Right lobe of liver (tissue), 6 donors: Measurements from ENCODE around the gene COL16A1. TPM values are rescaled to one million over a fixed set of nuclear protein-coding genes. Genes with fewer than 3 reads are reported as not detected.

Experiments used
- ATAC-seq, 4 donors: fragments of 200-7000 bp; cut with Tn5 transposase; one replicate each; pipeline ENCODE4 v1.9.1; 2020; ENCODE audit warnings: mild to moderate bottlenecking in 4 of 4, moderate library complexity in 4 of 4
- DNase-seq, 3 donors: peaks; one replicate each; pipeline ENCODE4 v3.0.0-alpha.2; 2020
- H3K27ac ChIP-seq, 3 donors: fragments of 200-600 bp; one replicate each; pipeline ENCODE4 v1.8.0; 2022
- H3K27me3 ChIP-seq, 2 donors: fragments of 200-600 bp; one replicate each; pipeline ENCODE4 v1.8.0; 2022
- H3K36me3 ChIP-seq, 4 donors: fragments of 200-600 bp; sonication (generic) in 1 of 4; one replicate each; pipeline versions ENCODE4 v1.5.1 to v1.8.0; 2017 to 2022; ENCODE audit warnings: control low read depth in 1 of 4
- H3K4me1 ChIP-seq, 4 donors: fragments of 200-600 bp; sonication (generic) in 1 of 4; one replicate each; pipeline versions ENCODE4 v1.5.1 to v1.8.0; 2017 to 2022; ENCODE audit warnings: control low read depth in 1 of 4
- H3K4me3 ChIP-seq, 3 donors: fragments of 200-600 bp; one replicate each; pipeline ENCODE4 v1.8.0; 2022
- H3K9me3 ChIP-seq, 4 donors: fragments of 200-600 bp; sonication (generic) in 1 of 4; one replicate each; pipeline versions ENCODE4 v1.5.1 to v1.8.0; 2017 to 2022; ENCODE audit warnings: control low read depth in 1 of 4
- CTCF ChIP-seq, 4 donors: fragments of 200-600 bp in 3 of 4; fragments of 450-650 bp in 1 of 4; IDR thresholded peaks; one replicate each; pipeline versions ENCODE4 v1.5.1 to v1.8.0; 2016 to 2022; ENCODE audit warnings: antibody characterized with exemption in 4 of 4, mild to moderate bottlenecking in 2 of 4
- POLR2A ChIP-seq: fragments of 450-650 bp; IDR thresholded peaks from one replicate; pipeline ENCODE4 v1.6.1; 2017; ENCODE audit warnings: antibody characterized with exemption, mild to moderate bottlenecking
- WGBS: methylation state at CpG from one replicate; pipeline ENCODE4 v1.1.6; 2018; ENCODE audit warnings: low coverage, low lambda C conversion rate; ENCODE audit not compliant: insufficient coverage; ENCODE audit errors: missing lambda C conversion rate; 5-methylcytosine and 5-hydroxymethylcytosine counted together
- intact Hi-C, 2 donors: fragments of 100-400 bp; cut with DNase I; formaldehyde crosslinking; loops; one replicate each; pipeline versions ENCODE4 v1.11.2 to v1.14.1; 2022
- total RNA-seq, 6 experiments: library from RNA; depleted of rRNA in 2 of 6; stranded (reverse); fragments of >200 nt in 2 of 6; fragmentation: NEBNext Ultra II Directional in 3 of 6; extraction: Animal tissue kit (Norgen Biotek cat#: 25700) in 3 of 6; gene quantifications; one replicate each; pipeline versions ENCODE4 v1.1.0 to v1.2.4, GENCODE V29; 2016 to 2023
- donor health status: DM: no; HTN: yes; CAD: no.
- donor health status: DM: no; HTN: no; CAD: no.
- donor health status: DM: no; HTN: no; CAD: no.
- donor health status: DM: no; HTN: yes; CAD: no.
- donor health status: DM: no; HTN: yes; CAD: no.

COL16A1 gene
- total RNA-seq, 6 experiments from 2014 or later, result 0.73 to 3.5 (median 1.9) TPM

GRCh38 chr1:31714442-31715086 is 10.7 kb upstream of the COL16A1 start:
- intact Hi-C loops, result loop anchor here in 1 of 2 donors (10.0 kb wide), 1 partner anchor 50 kb away; no protein-coding TSS in a partner anchor

GRCh38 chr1:31712630-31713029 is 8.8 kb upstream of the COL16A1 start:
- intact Hi-C loops, result loop anchor here in 1 of 2 donors (10.0 kb wide), 1 partner anchor 48 kb away; no protein-coding TSS in a partner anchor
- no peaks in the 10 kb centered on the region for H3K36me3 ChIP-seq
- no peaks in the 10 kb centered on the region for H3K9me3 ChIP-seq
- peaks cover 0 to 8% (median 2%) of the 10 kb centered on the region in 4 donors for H3K4me1 ChIP-seq
- no peak for TF ChIP-seq POLR2A
- no peak for TF ChIP-seq CTCF (IDR thresholded peaks at IDR 0.05)
- DNase-seq, result no peak
- ATAC-seq, result no peak
- H3K27ac ChIP-seq, result no peak overlapping the region
- H3K4me3 ChIP-seq, result no peak overlapping the region
- H3K27me3 ChIP-seq, result no peaks in the 10 kb centered on the region
- WGBS, result 0% methylated on average over 1 of the region's 1 CpG

More at GRCh38 chr1:31714442-31715086, 10.7 kb upstream of the COL16A1 start:
- TF ChIP-seq CTCF (IDR thresholded peaks at IDR 0.05) (peak; percentile 10 to 44 (median 38)), POLR2A (no peak)
- no peaks in the 10 kb centered on the region for H3K27me3 ChIP-seq
- no peaks in the 10 kb centered on the region for H3K36me3 ChIP-seq
- H3K4me1 ChIP-seq, result peaks cover 0 to 8% (median 2%) of the 10 kb centered on the region in 4 donors
- H3K27ac ChIP-seq, result peak overlapping the region; percentile 52 to 74 (median 72)
- H3K9me3 ChIP-seq, result no peaks in the 10 kb centered on the region
- ATAC-seq (peak; percentile 33 to 45 (median 37)), DNase-seq (peak in 2 of 3 donors; percentile 40 to 64)
- H3K4me3 ChIP-seq, result peak overlapping the region; percentile 31 to 68 (median 53)
- WGBS, result 0% methylated on average over 8 of the region's 39 CpGs

- Histone ChIP-seq H3K27me3 (no peaks in the 10 kb centered on the region), H3K36me3 (no peaks in the 10 kb centered on the region), H3K4me3 (no peak overlapping the region), H3K27ac (no peak overlapping the region), H3K9me3 (no peaks in the 10 kb centered on the region), H3K4me1 (peaks cover 0 to 8% (median 2%) of the 10 kb centered on the region in 4 donors)
- intact Hi-C loops, result loop anchor here in 1 of 2 donors (10.0 kb wide), 1 partner anchor 47 kb away; no protein-coding TSS in a partner anchor
- ATAC-seq, result no peak
- DNase-seq, result no peak
- WGBS, result 85% methylated on average over 3 of the region's 4 CpGs
- no peak for TF ChIP-seq POLR2A
- no peak for TF ChIP-seq CTCF (IDR thresholded peaks at IDR 0.05)
Measured at GRCh38 chr1:31712068-31712467, 8.3 kb upstream of the COL16A1 start.

- Histone ChIP-seq H3K36me3 (no peaks in the 10 kb centered on the region), H3K4me3 (no peak overlapping the region), H3K27me3 (no peaks in the 10 kb centered on the region), H3K9me3 (no peaks in the 10 kb centered on the region), H3K27ac (no peak overlapping the region), H3K4me1 (peaks cover 0 to 14% (median 4%) of the 10 kb centered on the region in 4 donors)
- ATAC-seq (no peak), DNase-seq (no peak)
- WGBS, result 74% methylated on average over 8 of the region's 11 CpGs
- intact Hi-C loops, result no loop called here
- TF ChIP-seq CTCF (IDR thresholded peaks at IDR 0.05), result no peak
- no peak for TF ChIP-seq POLR2A
Measured at GRCh38 chr1:31708324-31708723, 4.5 kb upstream of the COL16A1 start.
